ENCODE measurements around the gene LYG2.
"Not testable (repeated sequence)": the region's sequence is repeated elsewhere in the genome, so short reads cannot be mapped to it uniquely, and the experiment has no call there.

LYG2 gene

DNA sequence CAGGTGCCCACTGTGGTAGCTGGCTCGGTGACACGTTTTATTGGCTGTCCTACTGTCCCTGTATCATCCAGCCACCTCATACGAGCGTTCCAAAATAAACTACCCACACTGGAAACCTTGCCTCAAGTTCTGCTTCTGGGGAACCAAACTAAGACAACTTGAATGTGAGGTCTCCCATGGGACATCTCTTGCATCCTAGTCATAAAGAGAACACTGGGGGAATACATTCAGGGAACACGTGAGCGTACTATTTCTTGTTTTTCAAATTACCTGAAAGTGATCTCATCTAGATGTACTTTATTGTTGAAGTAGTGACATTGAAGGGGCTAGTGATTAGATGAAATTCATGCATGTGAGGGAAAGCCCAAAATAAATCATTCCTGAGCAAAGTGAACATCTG lies 15.0 kb downstream of the LYG2 start:
- H3K4me3 ChIP-seq (ENCODE audit: low read depth, low read length) = no peak overlapping the region
- peak; percentile 12 for DNase-seq (ENCODE audit: low read depth)
- TF ChIP-seq, protein P1, sequence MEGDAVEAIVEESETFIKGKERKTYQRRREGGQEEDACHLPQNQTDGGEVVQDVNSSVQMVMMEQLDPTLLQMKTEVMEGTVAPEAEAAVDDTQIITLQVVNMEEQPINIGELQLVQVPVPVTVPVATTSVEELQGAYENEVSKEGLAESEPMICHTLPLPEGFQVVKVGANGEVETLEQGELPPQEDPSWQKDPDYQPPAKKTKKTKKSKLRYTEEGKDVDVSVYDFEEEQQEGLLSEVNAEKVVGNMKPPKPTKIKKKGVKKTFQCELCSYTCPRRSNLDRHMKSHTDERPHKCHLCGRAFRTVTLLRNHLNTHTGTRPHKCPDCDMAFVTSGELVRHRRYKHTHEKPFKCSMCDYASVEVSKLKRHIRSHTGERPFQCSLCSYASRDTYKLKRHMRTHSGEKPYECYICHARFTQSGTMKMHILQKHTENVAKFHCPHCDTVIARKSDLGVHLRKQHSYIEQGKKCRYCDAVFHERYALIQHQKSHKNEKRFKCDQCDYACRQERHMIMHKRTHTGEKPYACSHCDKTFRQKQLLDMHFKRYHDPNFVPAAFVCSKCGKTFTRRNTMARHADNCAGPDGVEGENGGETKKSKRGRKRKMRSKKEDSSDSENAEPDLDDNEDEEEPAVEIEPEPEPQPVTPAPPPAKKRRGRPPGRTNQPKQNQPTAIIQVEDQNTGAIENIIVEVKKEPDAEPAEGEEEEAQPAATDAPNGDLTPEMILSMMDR (IDR thresholded peaks at IDR 0.05; ENCODE audit: insufficient read depth, low read depth, low read length, missing control alignments) = no peak

DNA sequence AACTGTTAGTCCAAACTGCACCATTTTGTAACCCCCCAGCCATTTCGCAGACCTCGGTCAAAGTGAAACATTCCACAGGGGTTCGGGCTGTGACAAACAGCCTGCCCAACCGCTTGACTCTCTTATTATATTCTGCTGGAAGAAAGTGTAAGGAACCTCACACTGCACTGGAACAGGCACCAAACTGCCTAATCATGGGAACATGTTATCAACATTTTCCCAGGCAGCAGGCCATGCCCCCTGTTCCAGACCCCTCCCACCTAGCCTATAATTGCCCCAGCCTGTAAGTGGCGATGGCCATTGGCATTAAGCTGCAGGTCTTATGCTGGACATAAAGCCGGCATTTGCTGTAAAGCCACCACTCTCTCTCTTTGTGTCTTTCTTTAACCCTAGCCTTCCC lies 16.9 kb downstream of the LYG2 start:
- TF ChIP-seq, protein P1 (IDR thresholded peaks at IDR 0.05; ENCODE audit: insufficient read depth, low read depth, low read length, missing control alignments) = no peak
- no peak for DNase-seq (ENCODE audit: low read depth)
- no peak overlapping the region for H3K4me3 ChIP-seq (ENCODE audit: low read depth, low read length)

DNA sequence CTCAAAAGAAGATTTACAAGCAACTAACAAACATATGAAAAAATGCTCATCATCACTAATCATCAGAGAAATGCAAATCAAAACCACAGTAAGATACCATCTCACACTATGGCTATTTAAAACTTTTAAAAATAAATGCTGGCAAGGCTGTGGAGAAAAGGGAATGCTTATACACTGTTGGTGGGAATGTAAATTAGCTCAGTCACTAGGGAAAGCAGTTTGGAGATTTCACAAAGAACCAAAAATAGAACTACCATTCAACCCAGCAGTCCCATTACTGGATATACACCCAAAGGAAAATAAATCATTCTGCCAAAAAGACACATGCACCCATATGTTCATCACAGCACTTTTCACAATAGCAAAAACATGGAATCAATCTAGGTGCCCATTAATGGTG lies 22.3 kb downstream of the LYG2 start:
- not testable (repeated sequence) for DNase-seq (ENCODE audit: low read depth); H3K4me3 ChIP-seq (ENCODE audit: low read depth, low read length)

DNA sequence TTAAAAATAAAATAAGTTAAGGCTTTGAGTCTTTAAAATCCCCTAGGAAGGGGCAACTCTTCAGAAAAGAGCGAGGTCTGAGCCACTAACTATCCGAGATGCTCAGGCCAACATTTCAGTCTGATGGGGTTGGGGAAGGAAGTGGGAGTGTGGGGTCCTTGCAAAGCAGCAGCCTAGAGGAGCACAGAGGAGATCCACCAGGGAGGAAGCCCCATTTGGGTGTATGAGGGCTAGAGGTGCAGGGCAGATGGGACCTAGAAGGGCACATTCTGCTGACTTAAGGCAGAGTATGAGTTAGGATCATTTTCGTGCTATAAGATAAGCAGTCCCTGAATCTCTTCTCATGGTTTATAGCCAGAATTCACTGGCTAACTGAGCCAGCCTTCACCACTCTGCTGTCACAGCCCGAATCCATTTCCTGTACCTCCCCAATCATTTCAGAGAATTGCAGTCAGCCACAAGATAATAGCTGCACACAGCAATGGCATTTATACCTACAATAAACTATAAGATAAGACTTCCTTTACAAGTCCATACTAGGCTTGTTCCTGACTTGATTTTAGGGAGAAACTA lies 37.5 kb downstream of the LYG2 start:
- no peak for DNase-seq (ENCODE audit: low read depth)
- no peak overlapping the region for H3K4me3 ChIP-seq (ENCODE audit: low read depth, low read length)
- TF ChIP-seq, protein P1 (IDR thresholded peaks at IDR 0.05; ENCODE audit: insufficient read depth, low read depth, low read length, missing control alignments) = no peak

DNA sequence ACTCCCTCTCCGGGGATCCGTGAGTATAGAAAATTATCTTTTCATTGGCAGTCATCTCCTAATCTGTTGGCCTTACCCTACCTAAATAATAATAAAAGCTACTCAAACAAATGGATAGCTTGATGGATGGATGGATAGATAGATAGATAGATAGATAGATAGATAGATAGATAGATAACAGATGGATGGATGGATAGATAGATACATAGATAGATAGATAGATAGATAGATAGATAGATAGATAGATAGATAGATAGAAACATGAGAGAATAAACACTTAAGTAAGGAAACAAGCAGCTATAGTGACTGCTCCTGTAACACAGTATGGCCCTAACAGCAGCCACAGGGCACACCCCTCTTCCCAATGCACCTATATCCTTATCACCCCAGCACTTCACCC lies 39.4 kb downstream of the LYG2 start:
- H3K4me3 ChIP-seq (ENCODE audit: low read depth, low read length) = no peak overlapping the region
- DNase-seq (ENCODE audit: low read depth) = no peak
- TF ChIP-seq, protein P1 (IDR thresholded peaks at IDR 0.05; ENCODE audit: insufficient read depth, low read depth, low read length, missing control alignments) = no peak

GRCh38 chr2:99205491-99205890 lies 50.0 kb downstream of the LYG2 start:
- H3K4me3 ChIP-seq (ENCODE audit: low read depth, low read length) = no peak overlapping the region
- DNase-seq (ENCODE audit: low read depth) = no peak
- TF ChIP-seq, protein P1 (IDR thresholded peaks at IDR 0.05; ENCODE audit: insufficient read depth, low read depth, low read length, missing control alignments) = no peak

GRCh38 chr2:99201959-99202678 lies 53.3 kb downstream of the LYG2 start:
- no peak overlapping the region for H3K4me3 ChIP-seq (ENCODE audit: low read depth, low read length)
- no peak for DNase-seq (ENCODE audit: low read depth)
- TF ChIP-seq, protein P1 (IDR thresholded peaks at IDR 0.05; ENCODE audit: insufficient read depth, low read depth, low read length, missing control alignments) = no peak
